Ovary (tissue), 3 donors: Measurements from ENCODE around the gene NCK2.

Experiments used
- CTCF ChIP-seq, 3 donors: fragments of 450-650 bp in 2 of 3; fragments of 200-600 bp in 1 of 3; IDR thresholded peaks; one replicate each; pipeline versions ENCODE4 v1.5.1 to v1.8.0; 2016 to 2022; ENCODE audit warnings: antibody characterized with exemption in 3 of 3, mild to moderate bottlenecking in 1 of 3
- EP300 ChIP-seq: sonication (generic); formaldehyde crosslinking; IDR thresholded peaks from one replicate; pipeline ENCODE4 v1.6.1; 2017; ENCODE audit warnings: antibody characterized with exemption
- POLR2A ChIP-seq: fragments of 450-650 bp; IDR thresholded peaks from one replicate; pipeline ENCODE4 v1.6.1; 2017; ENCODE audit warnings: antibody characterized with exemption, mild to moderate bottlenecking, moderate library complexity
- donor health status: DM: no; HTN: no; CAD: no.

GRCh38 chr2:105806996-105807395 is 62.3 kb downstream of the NCK2 start:
- no peak for TF ChIP-seq POLR2A
- TF ChIP-seq EP300: no peak
- TF ChIP-seq CTCF (IDR thresholded peaks at IDR 0.05): no peak
